HG03575 (cell line): ENCODE measurements around the gene VSIR.

ENCODE experiments used
- ATAC-seq: cut with Tn5 transposase; IDR thresholded peaks from one replicate; pipeline ENCODE4 v1.9.1; 2021; ENCODE audit not compliant: unreplicated experiment, insufficient number of reproducible peaks, low FRiP score; ENCODE audit errors: extremely low read depth

The VSIR gene

DNA sequence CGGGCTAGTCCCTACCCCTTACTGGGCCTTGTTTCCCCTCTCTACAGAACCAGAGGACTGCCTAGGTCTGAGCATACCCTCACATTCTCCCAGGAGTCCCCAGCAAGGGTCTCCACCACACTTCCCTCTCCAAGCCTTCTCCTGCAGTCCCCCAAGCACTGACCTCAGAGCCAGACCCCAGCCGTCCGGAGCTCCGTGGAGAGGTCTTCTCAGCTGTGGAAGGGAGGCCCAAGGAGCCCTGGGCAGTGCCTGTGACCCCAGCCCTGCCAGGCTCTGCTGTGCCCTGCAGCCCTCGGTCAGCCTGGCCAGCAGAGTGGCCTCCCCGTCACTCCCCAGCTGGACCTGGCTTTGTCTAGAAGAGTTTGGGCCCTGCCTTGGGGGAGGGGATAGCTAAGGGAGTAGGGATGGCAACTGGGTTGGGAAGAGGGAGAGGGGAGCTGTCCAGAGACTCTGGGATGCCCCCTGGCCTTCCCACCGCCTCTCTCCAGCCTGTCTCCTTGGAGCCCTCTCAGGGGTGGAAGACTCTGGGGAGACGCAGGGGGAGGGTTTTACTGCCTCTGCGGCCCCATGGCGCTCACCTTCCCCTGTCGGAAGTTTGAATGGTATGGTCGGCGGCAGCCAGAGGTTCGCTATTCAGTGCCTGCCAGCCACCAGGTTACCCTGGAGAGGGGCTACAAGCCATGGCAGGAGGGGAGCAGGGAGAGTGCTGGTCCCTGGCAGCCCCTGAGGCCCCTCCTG, 53.7 kb downstream of the VSIR start, which contains the start of gene C10orf105:
Gene C10orf105, minus strand, starts transcription at position 315 of the 738 bp plus-strand sequence. CDS start 3,441 bp downstream, outside the sequence.
- no peak for ATAC-seq

DNA sequence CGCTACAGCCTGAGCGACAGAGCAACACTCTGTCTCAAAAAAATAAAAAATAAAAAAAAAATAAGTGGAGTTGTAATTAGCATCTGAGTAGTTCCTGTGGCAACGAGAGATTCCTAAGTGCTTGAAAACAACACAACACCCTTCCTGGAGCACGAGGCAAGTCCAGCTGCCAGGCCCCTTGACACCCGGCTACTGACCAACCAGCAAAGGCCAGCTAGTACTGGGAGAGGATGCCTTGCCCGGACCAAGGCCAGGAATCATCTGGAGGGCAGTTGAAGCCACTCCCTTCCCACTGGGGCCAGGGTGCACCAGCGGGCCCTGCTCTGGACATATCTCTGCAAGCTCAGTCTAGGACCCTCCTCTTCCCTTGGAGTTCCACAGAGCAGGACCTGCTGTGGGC, 54.3 kb downstream of the VSIR start:
- no peak for ATAC-seq

DNA sequence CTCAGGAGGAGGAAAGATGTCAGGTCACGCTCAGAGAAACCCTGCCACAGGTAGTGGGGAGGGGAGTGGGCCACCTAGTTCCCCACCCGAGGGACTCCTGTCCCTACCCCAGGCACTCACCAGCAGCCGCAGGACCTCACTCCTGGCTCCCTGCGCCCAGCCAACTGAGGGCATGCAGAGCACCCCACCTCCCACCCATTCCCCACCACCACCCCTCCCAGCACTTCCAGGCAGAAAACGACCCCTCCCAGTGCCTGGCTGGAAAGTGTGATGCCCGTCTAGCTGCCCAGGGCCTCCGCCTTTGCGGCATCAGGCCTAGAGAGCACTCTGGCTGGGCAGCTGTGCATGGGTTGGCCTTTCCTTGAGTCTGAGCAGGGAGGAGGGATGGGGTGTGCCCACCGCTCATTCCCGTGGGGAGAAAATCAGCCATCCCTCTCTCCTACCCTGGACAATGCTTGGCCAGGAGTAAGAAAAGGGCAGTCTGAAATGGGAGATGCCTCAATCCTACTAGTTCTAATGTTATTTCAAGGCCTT, 55.1 kb downstream of the VSIR start:
- ATAC-seq, result no peak

DNA sequence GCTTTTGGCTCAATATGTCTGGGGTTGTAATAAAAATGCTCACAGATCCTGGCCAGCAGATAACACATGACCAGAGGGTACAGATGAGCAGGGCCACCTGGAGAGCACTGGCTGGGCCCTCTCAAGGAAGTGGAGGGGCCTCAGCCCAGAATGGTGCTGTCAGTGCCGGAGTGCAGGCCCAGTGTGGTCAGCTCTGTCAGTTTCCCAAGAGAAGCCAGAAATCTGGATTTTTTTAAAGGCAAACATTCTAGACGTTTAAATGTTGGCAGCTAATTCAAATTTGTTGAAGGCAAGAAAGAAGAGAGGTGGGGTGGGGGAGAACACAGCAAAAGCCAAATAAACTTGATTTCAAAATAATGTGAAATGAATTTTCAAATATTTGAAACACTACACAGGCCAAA, 55.8 kb downstream of the VSIR start:
- no peak for ATAC-seq

DNA sequence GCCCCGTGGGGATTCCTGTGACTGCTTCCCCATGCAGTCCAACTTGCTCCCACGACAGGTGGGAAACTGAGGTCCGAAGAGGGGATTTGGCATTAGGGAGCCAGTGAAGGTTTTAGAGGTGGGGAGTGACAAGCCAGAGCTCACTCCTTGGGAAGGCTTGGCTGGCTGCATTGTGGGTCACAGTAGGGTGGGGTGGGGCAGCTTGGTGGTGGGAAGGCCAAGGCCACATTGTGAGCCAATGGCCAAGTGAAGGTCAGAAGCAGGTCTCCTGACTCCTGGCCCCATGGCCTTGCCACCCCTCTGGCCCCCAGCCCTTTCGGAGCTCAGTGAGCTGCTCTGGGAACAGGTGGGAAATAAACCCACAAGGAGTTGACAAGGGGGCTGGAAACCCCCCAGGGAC, 56.3 kb downstream of the VSIR start:
- ATAC-seq, result no peak

DNA sequence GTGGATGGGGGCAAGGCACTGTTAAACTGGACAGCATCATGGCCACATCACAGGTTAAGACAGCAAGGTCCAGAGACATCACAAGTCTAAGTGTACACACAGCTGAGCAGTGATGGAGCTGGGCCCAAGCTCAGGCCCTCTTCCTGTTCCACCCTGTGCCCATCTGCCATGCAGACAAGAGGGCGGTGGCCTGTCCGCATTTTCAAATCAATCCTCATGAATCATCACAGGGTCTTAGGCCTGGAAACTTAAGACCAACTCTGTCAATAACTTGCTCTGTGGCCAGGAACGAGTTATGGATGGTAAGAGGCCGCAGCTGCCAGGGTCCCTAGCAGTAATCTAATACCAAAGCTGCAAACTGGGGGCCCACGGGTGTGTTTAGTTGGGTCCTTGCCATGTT, 56.9 kb downstream of the VSIR start:
- no peak for ATAC-seq

DNA sequence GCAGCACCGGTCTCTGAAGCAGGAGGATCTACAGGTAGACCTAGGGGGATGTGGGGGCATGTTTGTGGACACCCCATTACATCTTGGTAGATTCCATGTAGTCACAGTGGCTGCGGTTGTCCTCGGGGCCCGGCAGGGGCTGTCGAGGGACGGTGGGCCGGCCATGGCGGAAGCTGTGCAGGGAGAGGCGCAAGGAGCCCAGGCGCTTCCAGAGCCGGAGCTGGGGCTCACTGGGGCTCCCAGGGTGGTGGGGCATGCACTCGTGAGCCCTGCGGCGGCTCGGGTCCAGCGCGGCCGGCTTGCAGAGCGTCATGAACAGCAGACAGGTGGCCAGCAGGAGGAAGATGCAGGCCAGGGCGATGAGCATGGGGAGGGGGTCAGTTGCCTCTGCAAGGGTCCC, 57.5 kb downstream of the VSIR start:
- ATAC-seq, result no peak

DNA sequence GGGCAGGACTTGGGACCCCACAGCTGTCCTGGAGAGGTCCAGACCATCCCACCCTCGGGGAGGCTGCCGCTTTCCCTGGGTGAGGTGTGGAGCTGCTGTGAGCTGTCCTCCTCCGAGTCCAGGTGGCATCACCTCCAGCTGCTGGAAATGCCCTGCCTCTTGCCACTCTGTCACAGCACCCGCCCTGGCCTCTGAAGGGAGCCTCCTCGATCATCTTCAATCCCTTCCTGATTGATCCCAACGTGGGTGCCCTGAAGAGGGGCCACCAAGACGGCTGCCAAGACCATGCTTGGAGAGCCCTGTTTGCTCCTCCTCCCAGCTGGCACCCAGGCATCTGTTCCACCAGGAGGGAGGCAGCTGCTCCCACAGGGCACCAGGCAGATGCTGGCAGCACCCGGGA, 58.3 kb downstream of the VSIR start:
- ATAC-seq, result no peak

DNA sequence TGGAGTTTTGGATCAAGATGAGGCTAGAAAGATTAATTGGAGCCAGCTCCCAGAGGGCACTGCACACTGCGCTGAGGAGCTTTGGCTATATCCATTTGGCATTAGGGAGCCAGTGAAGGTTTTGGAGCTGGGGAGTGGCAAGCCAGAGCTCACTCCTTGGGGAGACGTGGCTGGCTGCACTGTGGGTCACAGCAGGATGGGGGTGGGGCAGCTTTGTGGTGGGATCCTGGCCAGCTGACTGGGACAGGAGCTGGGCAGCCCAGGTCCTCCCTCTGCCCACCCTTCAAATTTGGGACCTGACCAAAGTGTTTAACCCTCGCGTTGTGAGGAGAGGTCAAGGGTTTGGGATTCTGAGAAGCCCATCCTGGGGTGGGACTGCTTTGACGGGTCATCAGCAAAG, 58.7 kb downstream of the VSIR start:
- no peak for ATAC-seq

DNA sequence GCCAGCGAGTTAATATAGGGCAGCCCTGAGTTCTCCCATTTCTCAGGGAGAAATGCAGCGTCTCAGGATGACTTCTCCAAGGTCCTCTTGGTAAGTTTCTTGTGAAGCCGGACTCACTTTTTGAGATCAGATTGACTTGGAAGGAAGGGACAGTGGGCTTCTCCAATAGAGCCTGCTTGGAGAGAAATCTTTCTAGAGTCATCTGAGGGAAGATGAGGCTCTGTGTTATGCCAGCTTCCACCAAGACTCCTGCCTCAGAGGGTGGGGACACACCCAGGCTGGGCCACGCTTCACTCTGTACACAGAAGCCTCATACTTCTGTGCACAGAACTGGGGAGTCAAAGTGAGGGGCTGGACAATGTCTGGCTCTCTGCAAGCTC, 59.3 kb downstream of the VSIR start:
- ATAC-seq, result no peak

DNA sequence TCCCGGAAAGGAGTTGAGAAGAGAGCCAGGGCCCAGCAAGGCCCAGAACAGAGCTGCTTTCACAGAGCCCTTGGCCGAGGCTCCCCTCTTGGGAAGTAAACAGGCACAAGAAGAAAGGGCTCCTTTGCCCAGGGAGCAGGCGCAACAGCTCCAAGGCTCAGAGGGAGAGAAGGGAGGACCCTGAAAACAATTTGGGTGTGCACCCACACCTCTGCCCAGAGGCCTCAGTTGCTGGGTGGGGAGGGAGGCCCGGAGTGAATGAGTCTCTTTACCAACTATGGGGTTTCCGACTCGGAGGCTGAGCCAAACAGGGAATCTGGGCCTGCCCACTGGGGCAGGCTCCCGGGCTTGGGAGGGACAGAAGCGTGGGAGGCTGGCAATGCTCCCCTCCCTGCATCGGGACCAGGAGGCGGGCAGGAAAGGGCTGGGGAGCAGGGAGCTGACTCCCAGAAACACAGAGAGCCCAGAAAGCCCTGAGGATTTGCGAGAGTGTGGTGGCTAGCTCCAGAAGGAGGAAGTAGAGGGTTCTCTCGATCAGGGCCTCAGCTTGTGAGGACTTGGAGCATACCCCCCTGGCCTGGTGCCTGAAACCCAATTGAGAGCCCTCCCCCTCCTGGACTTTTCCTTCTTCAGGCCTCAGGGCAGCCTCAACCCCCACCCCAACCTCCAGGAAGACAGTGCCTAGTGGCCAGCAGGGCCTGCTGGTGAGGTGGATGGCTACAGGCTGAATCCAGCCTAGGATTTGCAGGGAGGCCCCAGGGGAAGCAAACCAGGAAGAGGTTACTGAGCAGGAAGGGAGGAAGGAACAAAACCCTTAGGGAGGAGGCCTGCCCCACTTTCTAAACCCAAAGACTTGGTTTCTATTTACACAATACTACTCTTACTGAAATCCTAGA, 59.9 kb downstream of the VSIR start:
- ATAC-seq, result no peak

DNA sequence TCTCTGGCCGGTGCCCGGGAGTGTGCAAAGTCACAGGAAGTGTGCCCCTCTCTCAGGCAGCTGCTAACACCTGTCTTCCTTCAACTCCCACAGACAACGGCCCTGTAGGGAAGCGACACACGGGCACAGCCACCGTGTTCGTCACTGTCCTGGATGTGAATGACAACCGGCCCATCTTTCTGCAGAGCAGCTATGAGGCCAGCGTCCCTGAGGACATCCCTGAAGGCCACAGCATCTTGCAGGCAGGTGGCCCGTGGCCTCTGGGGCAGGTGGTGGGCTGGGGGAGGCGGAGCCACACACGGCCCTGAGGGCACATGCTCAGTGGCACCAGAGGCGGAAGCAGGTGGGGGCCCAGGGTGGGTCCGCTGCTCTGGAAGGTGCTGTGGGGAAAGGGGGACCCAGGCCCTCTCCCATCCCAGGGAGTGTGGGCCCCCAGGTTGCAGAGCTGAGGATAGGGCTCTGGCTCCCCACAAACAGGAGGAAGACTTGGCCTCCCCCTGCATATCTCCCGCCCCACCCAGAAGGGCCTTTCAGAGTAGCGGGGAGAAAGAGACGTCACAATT, 60.7 kb downstream of the VSIR start:
- no peak for ATAC-seq

DNA sequence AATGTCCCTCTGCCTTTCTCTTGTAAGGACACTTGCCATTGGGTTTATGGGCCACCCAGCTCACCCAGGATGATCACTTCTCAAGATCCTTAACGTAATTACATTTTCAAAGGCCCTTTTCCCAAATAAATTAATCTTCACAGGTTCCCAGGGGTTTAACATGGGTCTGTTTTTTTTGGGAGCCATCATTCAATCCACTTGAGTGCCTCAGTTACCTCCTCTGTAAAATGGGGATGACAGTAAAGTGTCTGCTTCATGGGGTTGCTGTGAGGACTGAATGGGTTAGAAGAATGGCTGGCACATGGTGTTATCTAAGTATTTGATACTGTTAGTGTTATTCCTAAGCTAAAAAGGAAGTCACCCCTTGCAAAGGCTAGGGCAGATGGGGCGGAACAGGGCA, 61.1 kb downstream of the VSIR start:
- ATAC-seq, result no peak

DNA sequence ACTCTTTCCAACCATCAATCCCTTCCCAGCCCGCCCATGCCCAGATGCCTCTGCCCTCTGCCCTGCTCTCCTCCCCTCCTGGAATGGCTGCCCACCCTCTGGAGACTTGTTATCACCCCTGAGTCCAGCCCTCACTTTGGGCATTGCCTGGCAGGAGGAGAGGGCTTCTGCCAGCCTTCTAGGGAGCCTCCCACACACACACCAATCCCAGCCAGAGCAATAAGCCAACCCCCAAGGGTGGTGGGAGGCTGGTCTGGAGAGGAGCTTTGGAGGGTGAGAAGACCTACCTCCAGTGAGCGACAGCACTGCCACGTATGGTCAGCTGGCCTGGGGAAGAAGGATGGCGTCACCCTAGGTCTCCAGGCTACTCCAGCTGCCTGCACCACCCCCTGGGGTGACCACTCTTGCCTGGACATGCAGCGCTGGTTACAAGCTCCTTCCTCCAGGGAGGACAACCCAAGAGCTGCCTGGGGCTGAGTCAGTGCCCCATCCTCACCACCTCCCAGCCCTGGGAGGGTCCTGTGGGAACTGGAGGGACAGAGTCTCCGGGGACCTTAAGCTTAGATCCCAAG, 62.2 kb downstream of the VSIR start:
- ATAC-seq, result no peak

DNA sequence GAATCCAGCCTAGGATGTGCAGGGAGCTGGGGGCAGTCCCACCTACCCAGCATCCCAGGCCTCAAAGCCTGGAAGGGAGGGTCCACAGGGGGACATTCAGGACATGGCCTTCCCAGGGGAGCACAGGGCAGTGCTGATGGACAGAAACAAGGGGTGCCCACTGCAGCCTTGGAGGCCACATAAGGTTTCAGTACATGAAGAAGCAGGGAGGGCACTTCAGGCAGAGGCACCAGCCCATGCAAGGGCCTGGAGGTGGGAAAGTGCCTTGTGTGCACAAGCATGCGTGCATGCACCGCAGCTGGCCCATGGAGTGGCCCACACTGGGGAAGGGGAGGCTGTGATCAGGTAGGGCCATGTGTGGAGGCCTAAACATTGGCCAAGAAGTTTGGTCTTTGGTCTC, 62.8 kb downstream of the VSIR start:
- ATAC-seq, result no peak

DNA sequence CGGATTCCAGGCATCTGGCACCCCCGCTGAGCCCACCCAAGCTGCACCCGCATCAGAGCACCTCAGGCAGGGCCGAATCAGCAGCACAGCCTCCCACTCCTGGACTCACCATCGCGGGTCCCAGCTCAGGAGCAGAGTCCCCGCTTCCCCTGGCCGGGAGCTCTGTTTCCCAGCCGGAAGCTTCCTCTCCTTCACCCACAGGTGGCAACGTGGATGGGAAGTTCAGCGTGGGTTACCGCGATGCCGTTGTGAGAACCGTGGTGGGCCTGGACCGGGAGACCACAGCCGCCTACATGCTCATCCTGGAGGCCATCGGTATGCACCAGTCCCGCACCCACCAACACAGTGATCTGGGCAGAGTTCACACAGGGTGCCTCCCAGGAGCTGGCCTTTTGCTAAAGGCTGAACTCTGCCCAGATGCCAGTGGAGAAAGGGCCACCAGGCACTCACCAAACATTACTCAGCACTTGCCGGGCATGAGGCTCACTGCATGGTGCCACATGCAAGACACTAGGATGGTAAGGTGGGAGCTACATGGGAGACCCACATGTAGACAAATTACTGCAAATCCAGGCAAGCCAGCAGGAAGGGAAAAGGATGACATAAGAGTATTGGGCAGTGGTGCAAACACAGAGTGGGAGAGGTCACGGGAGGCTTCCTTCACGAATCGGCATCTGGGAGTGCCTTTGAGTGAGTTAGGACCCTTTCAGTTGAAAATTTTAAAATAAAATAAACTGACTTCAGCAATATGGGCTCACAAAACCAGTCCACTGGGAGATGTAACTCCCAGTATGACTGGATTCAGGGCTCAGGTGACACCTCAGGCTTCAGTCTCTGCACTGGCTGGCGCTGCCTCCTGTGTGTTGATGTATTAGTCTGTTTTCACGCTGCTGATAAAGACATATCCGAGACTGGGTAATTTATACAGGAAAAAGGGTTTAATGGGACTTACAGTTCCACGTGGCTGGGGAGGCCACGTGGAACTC, 64.1 kb downstream of the VSIR start:
- ATAC-seq, result no peak

DNA sequence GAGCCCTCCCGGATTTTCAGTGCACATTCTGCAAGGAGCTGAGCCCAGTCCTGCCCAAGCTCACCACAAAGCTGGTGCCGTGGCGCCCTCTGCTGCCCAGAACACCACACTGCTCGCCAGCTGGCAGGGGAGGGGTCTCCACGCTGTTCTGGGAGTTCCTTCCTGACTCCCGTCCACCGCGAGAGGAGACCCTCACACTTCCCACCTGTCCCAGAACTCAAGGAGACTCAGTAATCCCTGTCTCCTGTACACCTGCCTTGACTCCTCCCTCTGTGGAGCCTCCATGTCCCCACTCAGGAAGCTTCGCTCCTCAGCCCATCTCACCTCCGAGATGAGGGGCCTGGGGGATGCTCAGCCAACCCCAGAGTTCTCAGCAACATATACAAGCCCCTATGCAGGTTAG, 65.0 kb downstream of the VSIR start:
- ATAC-seq, result no peak

DNA sequence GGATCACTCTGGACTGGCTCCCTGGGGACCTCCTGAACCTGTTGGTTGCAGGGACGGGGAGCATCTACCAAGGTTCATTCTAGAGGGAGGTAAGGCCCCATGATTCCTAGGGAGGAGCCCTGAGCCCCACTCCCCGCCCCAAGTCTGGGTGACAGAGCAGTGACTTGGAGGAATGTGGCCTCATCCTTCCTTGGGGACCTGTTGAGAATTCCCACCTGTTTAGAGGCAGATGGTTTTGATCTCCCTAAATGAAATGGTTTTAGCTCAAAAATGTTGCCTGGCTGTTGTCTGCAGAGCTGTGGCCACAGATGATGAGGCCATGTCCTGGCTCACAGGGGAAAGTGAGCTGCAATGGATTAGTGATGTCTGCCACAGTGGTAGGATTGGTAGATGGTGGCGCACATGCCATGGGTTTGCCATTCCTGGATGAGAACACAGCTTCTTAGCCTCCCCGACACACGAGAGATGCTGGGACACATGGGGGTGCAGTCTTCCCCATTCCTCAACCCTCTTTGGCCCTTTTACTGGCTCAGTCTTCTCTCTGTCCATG, 66.0 kb downstream of the VSIR start:
- no peak for ATAC-seq
